CD14-positive monocyte (primary cell): ENCODE measurements around the gene KRT38. TPM values are rescaled to one million over a fixed set of nuclear protein-coding genes. Genes with fewer than 3 reads are reported as not detected.

Experiments used
- DNase-seq, 3 donors: peaks; one replicate each; pipeline ENCODE4 v3.0.0-alpha.2; 2011 to 2022
- H2AFZ ChIP-seq: 2 replicates; pipeline ENCODE4 v1.6.0; 2012; ENCODE audit warnings: mild to moderate bottlenecking, low read depth, low read length, inconsistent platforms; ENCODE audit not compliant: insufficient read depth, poor library complexity, severe bottlenecking
- H3K27ac ChIP-seq, 2 donors: 1 replicate in 1 of 2; 2 replicates in 1 of 2; pipeline ENCODE4 v1.5.1; 2012 to 2013; ENCODE audit warnings: low read length in 2 of 2, control low read depth in 1 of 2, inconsistent platforms in 1 of 2, low read depth in 1 of 2, mild to moderate bottlenecking in 1 of 2
- H3K27me3 ChIP-seq, 2 donors: one replicate each; pipeline versions ENCODE4 v1.6.0 to v1.6.1; 2011 to 2013; ENCODE audit warnings: low read length in 2 of 2; ENCODE audit not compliant: control insufficient read depth in 2 of 2, insufficient read depth in 2 of 2
- H3K36me3 ChIP-seq, 2 donors: replicated peaks in 1 of 2; 1 replicate in 1 of 2; 2 replicates in 1 of 2; pipeline versions ENCODE4 v1.5.1 to v1.6.1; 2012 to 2013; ENCODE audit warnings: low read length in 2 of 2, control low read depth in 1 of 2, inconsistent platforms in 1 of 2, mild to moderate bottlenecking in 1 of 2; ENCODE audit not compliant: insufficient read depth in 2 of 2, control insufficient read depth in 1 of 2
- H3K4me1 ChIP-seq, 2 donors: 1 replicate in 1 of 2; 2 replicates in 1 of 2; pipeline versions ENCODE4 v1.5.1 to v1.6.1; 2012 to 2013; ENCODE audit warnings: low read length in 2 of 2, control low read depth in 1 of 2, inconsistent platforms in 1 of 2, mild to moderate bottlenecking in 1 of 2, moderate library complexity in 1 of 2; ENCODE audit not compliant: insufficient read depth in 2 of 2, control insufficient read depth in 1 of 2
- H3K4me2 ChIP-seq: replicated peaks from 2 replicates; pipeline ENCODE3; 2012; ENCODE audit warnings: low read length, moderate library complexity, mild to moderate bottlenecking; ENCODE audit not compliant: poor library complexity, severe bottlenecking; ENCODE audit errors: extremely low read depth
- H3K4me3 ChIP-seq, 3 experiments: fragments of 200-600 bp in 1 of 3; sonication (generic) in 1 of 3; replicated peaks in 1 of 3; 1 replicate in 2 of 3; 2 replicates in 1 of 3; pipeline ENCODE4 v1.5.1; 2011 to 2013; ENCODE audit warnings: low read length in 3 of 3, mild to moderate bottlenecking in 3 of 3, control low read depth in 2 of 3, low read depth in 2 of 3, inconsistent platforms in 1 of 3, moderate library complexity in 1 of 3
- H3K79me2 ChIP-seq: 2 replicates; pipeline ENCODE4 v1.6.0; 2012; ENCODE audit warnings: mild to moderate bottlenecking, control low read depth, inconsistent platforms, low read length, moderate library complexity; ENCODE audit not compliant: insufficient read depth
- H3K9ac ChIP-seq: 2 replicates; pipeline ENCODE4 v1.6.0; 2017; ENCODE audit warnings: low read length, mild to moderate bottlenecking; ENCODE audit not compliant: insufficient read depth, poor library complexity, severe bottlenecking
- H3K9me3 ChIP-seq, 2 donors: replicated peaks in 1 of 2; 1 replicate in 1 of 2; 2 replicates in 1 of 2; pipeline versions ENCODE4 v1.5.1 to v1.6.1; 2012 to 2013; ENCODE audit warnings: low read length in 2 of 2, control low read depth in 1 of 2; ENCODE audit not compliant: control insufficient read depth in 1 of 2, insufficient read depth in 1 of 2
- H4K20me1 ChIP-seq: 2 replicates; pipeline ENCODE4 v1.6.0; 2012; ENCODE audit warnings: mild to moderate bottlenecking, low read length, control low read depth, moderate library complexity; ENCODE audit not compliant: insufficient read depth
- H3K27ac Mint-ChIP-seq, 7 donors: one replicate each; pipeline ENCODE4 v1.8.0; 2020; ENCODE audit warnings: mild to moderate bottlenecking in 7 of 7, mixed read lengths in 7 of 7, moderate library complexity in 6 of 7, inconsistent platforms in 2 of 7
- H3K27me3 Mint-ChIP-seq, 3 donors: one replicate each; pipeline ENCODE4 v1.8.0; 2021 to 2022; ENCODE audit warnings: low read depth in 3 of 3, mild to moderate bottlenecking in 3 of 3, mixed read lengths in 3 of 3, moderate library complexity in 3 of 3, inconsistent platforms in 1 of 3
- H3K36me3 Mint-ChIP-seq, 2 donors: one replicate each; pipeline ENCODE4 v1.8.0; 2020; ENCODE audit warnings: mixed read lengths in 2 of 2, inconsistent platforms in 1 of 2, mild to moderate bottlenecking in 1 of 2
- H3K4me1 Mint-ChIP-seq: one replicate; pipeline ENCODE4 v1.8.0; 2020; ENCODE audit warnings: mild to moderate bottlenecking, mixed read lengths
- H3K4me3 Mint-ChIP-seq, 2 donors: one replicate each; pipeline ENCODE4 v1.8.0; 2020; ENCODE audit warnings: mild to moderate bottlenecking in 2 of 2, mixed read lengths in 2 of 2, moderate library complexity in 1 of 2
- H3K9me3 Mint-ChIP-seq, 7 donors: one replicate each; pipeline ENCODE4 v1.8.0; 2020 to 2022; ENCODE audit warnings: mixed read lengths in 7 of 7, mild to moderate bottlenecking in 6 of 7, moderate library complexity in 6 of 7, inconsistent platforms in 2 of 7
- WGBS: methylation state at CpG from one replicate; pipeline ENCODE4 v1.1.5; 2013; ENCODE audit warnings: missing lambda C conversion rate; ENCODE audit not compliant: insufficient coverage; 5-methylcytosine and 5-hydroxymethylcytosine counted together
- intact Hi-C, 2 donors: fragments of 100-400 bp; cut with micrococcal nuclease; formaldehyde crosslinking; loops; one replicate each; pipeline versions ENCODE4 v1.15.0 to v1.15.1; 2023
- polyA plus RNA-seq, 3 donors: library from polyadenylated mRNA; depleted of rRNA in 1 of 3; unstranded in 2 of 3; stranded (reverse) in 1 of 3; fragments of 300-500 nt in 2 of 3; fragments of >200 nt in 1 of 3; fragmentation: Illumina TruSeq in 2 of 3; gene quantifications; 1 replicate in 2 of 3; 2 replicates in 1 of 3; pipeline ENCODE4 v1.2.3, GENCODE V29; 2012 to 2021
- TF ChIP-seq, protein P1 (sequence below): fragments of 200-600 bp; IDR thresholded peaks from one replicate; pipeline ENCODE4 v1.8.0; 2022; ENCODE audit warnings: antibody characterized with exemption, mild to moderate bottlenecking

KRT38 gene
- polyA plus RNA-seq, 3 donors: not detected

DNA sequence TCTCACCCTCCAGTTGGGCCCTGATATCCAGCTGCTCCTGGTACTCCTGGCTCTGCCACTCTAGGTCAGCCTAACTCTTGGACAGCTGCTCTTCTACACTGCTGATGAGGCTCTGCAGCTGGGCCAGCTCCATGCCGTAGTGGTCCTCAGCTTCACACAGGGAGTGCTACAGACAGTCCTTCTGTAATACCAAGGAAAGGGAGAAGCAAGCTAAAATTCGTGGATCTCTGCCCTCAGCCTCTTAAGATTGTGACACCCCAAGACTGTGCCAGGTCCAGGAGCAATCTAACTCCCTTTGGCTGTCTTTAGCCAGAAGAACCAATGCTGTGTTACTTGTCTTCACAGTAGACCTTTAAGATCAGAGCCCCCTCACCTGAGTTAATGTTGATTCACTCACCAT lies 7.7 kb upstream of the KRT38 start:
- Histone ChIP-seq H3K4me2 (no peak overlapping the region), H3K9ac (no peak overlapping the region), H3K36me3 (no peaks in the 10 kb centered on the region), H4K20me1 (no peaks in the 10 kb centered on the region), H3K27me3 (peaks cover 0 to 2% of the 10 kb centered on the region in 2 donors), H3K79me2 (no peaks in the 10 kb centered on the region), H3K4me1 (no peaks in the 10 kb centered on the region), H3K27ac (no peak overlapping the region), H2AFZ (no peak overlapping the region), H3K4me3 (no peak overlapping the region), H3K9me3 (no peaks in the 10 kb centered on the region)
- H3K36me3 Mint-ChIP-seq: no peaks in the 10 kb centered on the region
- H3K27me3 Mint-ChIP-seq: peaks cover 7 to 16% (median 9%) of the 10 kb centered on the region in 3 donors
- no peak overlapping the region for H3K4me3 Mint-ChIP-seq
- intact Hi-C loops: no loop called here
- H3K27ac Mint-ChIP-seq: no peak overlapping the region
- 56% methylated on average over 2 of the region's 2 CpGs for WGBS
- DNase-seq: no peak
- H3K9me3 Mint-ChIP-seq: peaks cover 0 to 4% (median 0%) of the 10 kb centered on the region in 7 donors
- peaks cover 3% of the 10 kb centered on the region for H3K4me1 Mint-ChIP-seq
- TF ChIP-seq, protein P1, sequence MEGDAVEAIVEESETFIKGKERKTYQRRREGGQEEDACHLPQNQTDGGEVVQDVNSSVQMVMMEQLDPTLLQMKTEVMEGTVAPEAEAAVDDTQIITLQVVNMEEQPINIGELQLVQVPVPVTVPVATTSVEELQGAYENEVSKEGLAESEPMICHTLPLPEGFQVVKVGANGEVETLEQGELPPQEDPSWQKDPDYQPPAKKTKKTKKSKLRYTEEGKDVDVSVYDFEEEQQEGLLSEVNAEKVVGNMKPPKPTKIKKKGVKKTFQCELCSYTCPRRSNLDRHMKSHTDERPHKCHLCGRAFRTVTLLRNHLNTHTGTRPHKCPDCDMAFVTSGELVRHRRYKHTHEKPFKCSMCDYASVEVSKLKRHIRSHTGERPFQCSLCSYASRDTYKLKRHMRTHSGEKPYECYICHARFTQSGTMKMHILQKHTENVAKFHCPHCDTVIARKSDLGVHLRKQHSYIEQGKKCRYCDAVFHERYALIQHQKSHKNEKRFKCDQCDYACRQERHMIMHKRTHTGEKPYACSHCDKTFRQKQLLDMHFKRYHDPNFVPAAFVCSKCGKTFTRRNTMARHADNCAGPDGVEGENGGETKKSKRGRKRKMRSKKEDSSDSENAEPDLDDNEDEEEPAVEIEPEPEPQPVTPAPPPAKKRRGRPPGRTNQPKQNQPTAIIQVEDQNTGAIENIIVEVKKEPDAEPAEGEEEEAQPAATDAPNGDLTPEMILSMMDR: no peak

DNA sequence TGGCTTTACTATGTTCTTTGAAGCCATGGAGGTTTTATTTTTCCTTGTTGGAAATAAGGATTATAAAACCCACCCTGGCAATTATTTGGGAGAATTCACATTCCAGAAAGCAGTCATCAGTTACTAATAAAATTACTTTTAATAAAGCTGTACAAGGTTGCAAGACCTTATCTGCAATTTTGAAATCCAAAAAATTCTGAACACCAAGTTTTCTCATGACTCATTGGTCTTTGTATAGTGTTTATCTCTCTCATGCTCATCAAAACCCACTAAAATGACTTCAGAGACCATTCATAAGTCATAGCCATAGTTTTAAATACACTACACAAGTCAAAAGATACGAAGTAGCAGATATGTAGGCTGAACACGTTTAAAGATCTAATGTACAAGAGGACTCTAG lies 6.0 kb upstream of the KRT38 start:
- peaks cover 2 to 3% of the 10 kb centered on the region in 2 donors for H3K27me3 ChIP-seq
- Mint-ChIP-seq H3K4me1 (no peaks in the 10 kb centered on the region), H3K27ac (no peak overlapping the region), H3K4me3 (no peak overlapping the region), H3K27me3 (peaks cover 7 to 22% (median 13%) of the 10 kb centered on the region in 3 donors), H3K9me3 (peaks cover 0 to 4% (median 0%) of the 10 kb centered on the region in 7 donors), H3K36me3 (no peaks in the 10 kb centered on the region)
- no peak for DNase-seq
- H3K4me1 ChIP-seq: no peaks in the 10 kb centered on the region
- H3K4me3 ChIP-seq: no peak overlapping the region
- H3K27ac ChIP-seq: no peak overlapping the region
- H3K4me2 ChIP-seq: no peak overlapping the region
- no peaks in the 10 kb centered on the region for H3K79me2 ChIP-seq
- H4K20me1 ChIP-seq: no peaks in the 10 kb centered on the region
- no CpG with 5 or more reads among the region's 2 CpGs for WGBS
- H2AFZ ChIP-seq: no peak overlapping the region
- TF ChIP-seq, protein P1: no peak
- no peaks in the 10 kb centered on the region for H3K9me3 ChIP-seq
- intact Hi-C loops: no loop called here
- no peak overlapping the region for H3K9ac ChIP-seq
- H3K36me3 ChIP-seq: no peaks in the 10 kb centered on the region
